Mononuclear cell (primary cell): ENCODE measurements around the gene CTSZ. TPM values are rescaled to one million over a fixed set of nuclear protein-coding genes. Genes with fewer than 3 reads are reported as not detected.

ENCODE experiments used
- H3K27me3 ChIP-seq: 2 replicates; pipeline ENCODE4 v1.6.0; 2011; ENCODE audit warnings: low read length, control low read depth; ENCODE audit not compliant: insufficient read depth
- H3K4me1 ChIP-seq: 2 replicates; pipeline ENCODE4 v1.5.1; 2011; ENCODE audit warnings: mild to moderate bottlenecking, low read length, control low read depth; ENCODE audit not compliant: insufficient read depth
- H3K4me3 ChIP-seq: 2 replicates; pipeline ENCODE4 v1.5.1; 2011; ENCODE audit warnings: mild to moderate bottlenecking, low read length, moderate library complexity
- H3K9me3 ChIP-seq: 2 replicates; pipeline ENCODE4 v1.5.1; 2011; ENCODE audit warnings: low read depth, mild to moderate bottlenecking, control low read depth, low read length
- total RNA-seq: library from RNA; depleted of rRNA; stranded (reverse); fragments of >200 nt; gene quantifications from one replicate; pipeline ENCODE4 v1.2.3, GENCODE V29; 2012

Gene CTSZ
- total RNA-seq, 1 donor, result 184 TPM

- Histone ChIP-seq H3K27me3 (no peaks in the 10 kb centered on the region), H3K4me3 (no peak overlapping the region), H3K9me3 (no peaks in the 10 kb centered on the region), H3K4me1 (peaks cover 38% of the 10 kb centered on the region)
Measured at GRCh38 chr20:59001068-59001448, 6.0 kb downstream of the CTSZ start.

GRCh38 chr20:59000326-59000725, 6.7 kb downstream of the CTSZ start:
- Histone ChIP-seq H3K9me3 (no peaks in the 10 kb centered on the region), H3K4me3 (no peak overlapping the region), H3K4me1 (peaks cover 31% of the 10 kb centered on the region), H3K27me3 (no peaks in the 10 kb centered on the region)

- Histone ChIP-seq H3K4me3 (no peak overlapping the region), H3K9me3 (no peaks in the 10 kb centered on the region)
Measured at GRCh38 chr20:58998656-58999055, 8.4 kb downstream of the CTSZ start.

GRCh38 chr20:58997141-58997770, 9.8 kb downstream of the CTSZ start:
- Histone ChIP-seq H3K4me1 (peaks cover 14% of the 10 kb centered on the region), H3K4me3 (no peak overlapping the region), H3K27me3 (no peaks in the 10 kb centered on the region), H3K9me3 (no peaks in the 10 kb centered on the region)

More at GRCh38 chr20:58998656-58999055, 8.4 kb downstream of the CTSZ start:
- Histone ChIP-seq H3K27me3 (no peaks in the 10 kb centered on the region), H3K4me1 (peaks cover 24% of the 10 kb centered on the region)

GRCh38 chr20:58996226-58996611, 10.8 kb downstream of the CTSZ start:
- Histone ChIP-seq H3K4me1 (peaks cover 14% of the 10 kb centered on the region), H3K4me3 (no peak overlapping the region), H3K9me3 (no peaks in the 10 kb centered on the region), H3K27me3 (no peaks in the 10 kb centered on the region)

- Histone ChIP-seq H3K4me3 (no peak overlapping the region), H3K27me3 (no peaks in the 10 kb centered on the region), H3K4me1 (peaks cover 14% of the 10 kb centered on the region), H3K9me3 (no peaks in the 10 kb centered on the region)
Measured at GRCh38 chr20:58995461-58996225, 11.4 kb downstream of the CTSZ start.

- H3K4me1 ChIP-seq, result peaks cover 14% of the 10 kb centered on the region
- no peaks in the 10 kb centered on the region for H3K9me3 ChIP-seq
- H3K27me3 ChIP-seq, result no peaks in the 10 kb centered on the region
- no peak overlapping the region for H3K4me3 ChIP-seq
Measured at GRCh38 chr20:58994390-58995159, 12.5 kb downstream of the CTSZ start.

GRCh38 chr20:58993332-58994248, 13.5 kb downstream of the CTSZ start:
- Histone ChIP-seq H3K9me3 (no peaks in the 10 kb centered on the region), H3K27me3 (no peaks in the 10 kb centered on the region)

GRCh38 chr20:58992911-58993310, 14.1 kb downstream of the CTSZ start:
- Histone ChIP-seq H3K4me3 (no peak overlapping the region), H3K27me3 (no peaks in the 10 kb centered on the region), H3K9me3 (no peaks in the 10 kb centered on the region), H3K4me1 (peaks cover 14% of the 10 kb centered on the region)

More at GRCh38 chr20:58993332-58994248, 13.5 kb downstream of the CTSZ start:
- Histone ChIP-seq H3K4me3 (no peak overlapping the region), H3K4me1 (peaks cover 14% of the 10 kb centered on the region)

- Histone ChIP-seq H3K4me1 (peaks cover 14% of the 10 kb centered on the region), H3K4me3 (no peak overlapping the region), H3K27me3 (no peaks in the 10 kb centered on the region), H3K9me3 (no peaks in the 10 kb centered on the region)
Measured at GRCh38 chr20:58991715-58992114, 15.3 kb downstream of the CTSZ start.

GRCh38 chr20:58990651-58991445, 16.2 kb downstream of the CTSZ start:
- Histone ChIP-seq H3K4me1 (peaks cover 14% of the 10 kb centered on the region), H3K4me3 (no peak overlapping the region), H3K9me3 (no peaks in the 10 kb centered on the region), H3K27me3 (no peaks in the 10 kb centered on the region)

- Histone ChIP-seq H3K27me3 (no peaks in the 10 kb centered on the region), H3K4me1 (peaks cover 14% of the 10 kb centered on the region), H3K9me3 (no peaks in the 10 kb centered on the region), H3K4me3 (no peak overlapping the region)
Measured at GRCh38 chr20:58989196-58989595, 17.9 kb downstream of the CTSZ start.

GRCh38 chr20:58988565-58988882, 18.5 kb downstream of the CTSZ start:
- Histone ChIP-seq H3K9me3 (no peaks in the 10 kb centered on the region), H3K4me1 (peaks cover 18% of the 10 kb centered on the region), H3K27me3 (no peaks in the 10 kb centered on the region), H3K4me3 (no peak overlapping the region)
